GM20000 (cell line): ENCODE results near the gene STARD7.

Experiments used
- DNase-seq: peaks from one replicate; pipeline ENCODE4 v3.0.0; 2012; ENCODE audit warnings: low spot score
- CTCF ChIP-seq: IDR thresholded peaks from 2 replicates; pipeline ENCODE4 v1.5.1; 2012; ENCODE audit warnings: mild to moderate bottlenecking, control low read depth; ENCODE audit errors: extremely low read depth, missing control alignments

STARD7 gene

GRCh38 chr2:96148410-96149217 is 60.0 kb downstream of the STARD7 start:
- TF ChIP-seq CTCF, result no peak
- DNase-seq, result peak; percentile 80

DNA sequence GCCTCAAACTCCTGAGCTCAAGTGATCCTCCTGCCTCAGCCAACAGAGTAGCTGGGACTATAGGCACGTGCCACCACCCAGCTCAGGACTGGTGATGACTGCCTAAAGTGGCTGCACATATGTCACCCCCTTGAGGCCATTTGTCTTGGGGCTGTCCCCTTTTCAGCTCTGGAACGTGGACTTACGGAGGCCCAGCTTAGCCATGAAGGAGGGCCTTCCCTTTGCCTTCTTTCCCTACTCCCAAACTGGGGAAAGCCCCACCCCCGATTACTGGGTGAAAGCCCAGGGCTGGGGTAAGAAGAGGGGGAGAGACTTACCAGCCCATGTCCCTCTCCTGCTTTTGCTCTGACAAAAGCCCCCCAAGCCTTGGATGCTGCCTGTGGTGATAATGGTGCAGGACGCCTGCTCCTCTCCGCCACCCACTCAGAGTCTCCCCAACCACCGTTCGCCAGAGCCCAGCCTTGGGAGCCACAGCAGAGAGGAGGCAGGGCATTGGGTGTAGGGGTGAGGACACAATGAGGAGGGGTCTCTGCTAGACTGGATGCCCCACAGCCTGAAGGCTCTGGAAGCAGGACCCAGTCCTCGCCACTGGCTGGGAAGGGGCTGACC is 60.9 kb downstream of the STARD7 start:
- TF ChIP-seq CTCF, result no peak
- no peak for DNase-seq

DNA sequence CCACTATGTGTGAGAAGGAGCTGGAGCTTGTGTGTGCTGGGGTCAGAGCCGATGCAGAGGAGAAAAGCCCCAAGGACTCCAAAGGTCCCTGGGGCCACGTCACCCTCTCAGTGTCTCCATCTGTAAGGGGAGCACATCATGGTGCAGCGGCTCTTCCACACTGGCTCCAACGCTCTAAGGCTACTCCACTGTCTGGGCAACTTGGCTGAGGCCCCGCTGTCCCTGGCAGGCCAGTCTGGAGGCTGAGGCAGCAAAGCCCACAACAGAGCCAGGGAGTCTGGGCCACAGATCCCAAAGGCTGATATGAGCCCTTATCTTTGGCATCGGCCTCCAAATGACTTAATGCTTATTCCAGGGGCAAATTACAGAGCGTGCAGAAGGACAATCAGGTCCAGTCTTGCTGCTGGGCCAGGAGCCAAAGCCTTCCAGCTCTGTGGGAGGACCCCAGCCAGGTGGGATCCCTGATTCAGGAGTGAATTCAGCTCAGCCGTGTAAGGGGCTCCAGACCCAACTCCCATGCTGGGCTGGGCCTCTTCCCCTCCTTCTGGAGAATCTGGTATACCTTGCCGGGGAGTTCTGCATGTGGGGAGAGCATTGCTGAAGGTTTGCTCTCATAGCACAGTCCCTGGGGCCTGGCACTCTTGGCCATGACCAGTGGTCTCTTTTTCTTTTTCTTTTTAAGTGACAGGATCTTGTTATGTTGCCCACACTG is 61.6 kb downstream of the STARD7 start:
- DNase-seq, result no peak
- TF ChIP-seq CTCF, result no peak

- no peak for TF ChIP-seq CTCF
- DNase-seq, result peak; percentile 86
Measured at GRCh38 chr2:96146153-96146880, 62.3 kb downstream of the STARD7 start.

DNA sequence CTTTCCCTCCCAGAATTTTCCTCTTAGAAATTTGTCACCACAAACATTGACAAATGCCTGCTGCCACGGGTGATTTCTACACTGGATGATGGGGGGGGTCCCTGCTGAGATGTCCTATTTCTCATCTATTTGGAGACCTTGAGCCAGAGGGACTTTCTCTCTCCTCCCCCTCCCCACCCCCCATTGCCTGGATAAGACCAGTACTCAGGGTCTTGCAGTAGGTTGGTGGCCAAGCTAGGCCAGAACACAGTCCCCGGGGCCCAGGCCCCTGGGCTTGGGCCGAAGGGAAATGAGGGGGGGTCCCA is 62.8 kb downstream of the STARD7 start:
- no peak for TF ChIP-seq CTCF
- no peak for DNase-seq

DNA sequence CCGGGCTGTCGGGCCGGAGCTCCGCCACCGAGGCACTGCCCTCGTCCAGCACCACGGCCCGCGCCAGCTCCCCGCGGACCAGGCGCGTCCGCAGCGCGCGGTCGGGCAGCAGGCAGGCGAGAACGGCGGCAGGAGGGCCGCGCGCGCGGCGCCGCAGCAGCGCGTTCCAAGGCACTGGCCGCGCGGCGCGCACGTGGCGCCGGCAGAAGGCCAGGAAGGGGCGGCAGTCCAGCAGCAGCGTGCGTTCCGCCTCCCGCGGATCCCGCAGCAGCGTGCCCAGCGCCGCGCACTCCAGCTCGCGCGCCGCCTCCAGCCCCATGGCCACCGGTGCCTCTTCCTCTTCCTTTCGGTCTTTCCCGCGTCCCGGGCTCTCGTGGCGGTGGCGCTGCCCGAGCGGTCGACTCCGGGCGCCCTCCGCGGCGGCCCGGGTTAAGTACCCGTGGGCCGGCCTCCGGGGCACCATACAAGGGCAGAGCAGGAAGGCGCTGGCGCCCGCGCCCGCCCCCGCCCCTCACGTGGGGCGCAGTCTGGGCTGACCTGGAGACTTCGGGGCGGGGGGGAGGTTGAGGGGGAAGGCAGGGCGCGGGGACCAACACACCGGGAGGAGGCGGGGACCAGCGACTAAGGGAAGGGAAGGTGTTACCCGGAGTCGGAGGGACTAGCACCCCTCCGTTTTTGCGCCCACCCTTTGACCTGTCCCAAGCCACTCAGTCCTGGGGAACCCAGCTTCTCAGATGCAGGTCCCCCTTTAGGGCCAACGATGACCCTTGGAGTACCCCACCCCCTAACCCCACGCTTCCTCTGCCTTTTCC is 63.4 kb downstream of the STARD7 start, which contains the start of gene DUSP2:
Gene DUSP2 (minus strand): TSS at position 405 of the 812 bp plus-strand sequence. CDS start 86 bp downstream, at position 319.
- TF ChIP-seq CTCF, result no peak
- peak; percentile 98 for DNase-seq
